CD8-positive, alpha-beta memory T cell (primary cell): ENCODE results near the gene ANO2. TPM values are rescaled to one million over a fixed set of nuclear protein-coding genes. Genes with fewer than 3 reads are reported as not detected.
A peak's percentile ranks its signal among the peaks of the same experiment; 100 is the strongest.

Experiments
- CTCF ChIA-PET: fragments of 350-600 bp; sonication (Branson Sonifier 250); formaldehyde crosslinking; loops from one replicate; lab custom pipeline; 2021; ENCODE audit warnings: antibody characterized with exemption; lab: Charles Lee
- POLR2A ChIA-PET: fragments of 350-600 bp; sonication (Branson Sonifier 250); formaldehyde crosslinking; loops from one replicate; lab custom pipeline; 2021; ENCODE audit warnings: antibody characterized with exemption; lab: Charles Lee
- DNase-seq, 5 donors: peaks; one replicate each; pipeline versions ENCODE4 v3.0.0 to v3.0.0-alpha.2; 2020 to 2022; ENCODE audit warnings: mixed read lengths in 1 of 5
- H3K27ac ChIP-seq: one replicate; pipeline ENCODE4 v1.7.0; 2013; ENCODE audit warnings: low read depth, mild to moderate bottlenecking, low read length, moderate library complexity
- H3K27me3 ChIP-seq: 2 replicates; pipeline ENCODE4 v1.7.0; 2013; ENCODE audit warnings: low read length, mild to moderate bottlenecking; ENCODE audit not compliant: insufficient read depth, poor library complexity, severe bottlenecking
- H3K36me3 ChIP-seq: 2 replicates; pipeline ENCODE4 v1.7.0; 2013; ENCODE audit warnings: mild to moderate bottlenecking, low read length, moderate library complexity; ENCODE audit not compliant: insufficient read depth
- H3K4me1 ChIP-seq: 2 replicates; pipeline ENCODE4 v1.7.0; 2013; ENCODE audit warnings: mild to moderate bottlenecking, low read length, moderate library complexity; ENCODE audit not compliant: insufficient read depth
- H3K4me3 ChIP-seq: 2 replicates; pipeline ENCODE4 v1.7.0; 2013; ENCODE audit warnings: mild to moderate bottlenecking, low read length
- H3K9me3 ChIP-seq: 2 replicates; pipeline ENCODE4 v1.7.0; 2013; ENCODE audit warnings: mild to moderate bottlenecking, low read length
- H3K27ac Mint-ChIP-seq, 8 donors: one replicate each; pipeline ENCODE4 v1.8.0; 2020 to 2021; ENCODE audit warnings: mixed read lengths in 8 of 8, mild to moderate bottlenecking in 6 of 8, inconsistent platforms in 3 of 8, moderate library complexity in 3 of 8
- H3K27me3 Mint-ChIP-seq, 2 donors: one replicate each; pipeline ENCODE4 v1.8.0; 2020 to 2021; ENCODE audit warnings: mixed read lengths in 2 of 2, mild to moderate bottlenecking in 1 of 2, moderate library complexity in 1 of 2
- H3K36me3 Mint-ChIP-seq, 3 donors: one replicate each; pipeline ENCODE4 v1.8.0; 2020 to 2021; ENCODE audit warnings: mixed read lengths in 3 of 3, inconsistent platforms in 1 of 3, mild to moderate bottlenecking in 1 of 3
- H3K4me1 Mint-ChIP-seq, 3 donors: one replicate each; pipeline ENCODE4 v1.8.0; 2020 to 2021; ENCODE audit warnings: mixed read lengths in 3 of 3, inconsistent platforms in 1 of 3, mild to moderate bottlenecking in 1 of 3
- H3K4me3 Mint-ChIP-seq, 7 donors: one replicate each; pipeline ENCODE4 v1.8.0; 2020 to 2021; ENCODE audit warnings: mixed read lengths in 7 of 7, mild to moderate bottlenecking in 6 of 7, moderate library complexity in 4 of 7, inconsistent platforms in 2 of 7
- H3K9me3 Mint-ChIP-seq, 5 donors: one replicate each; pipeline ENCODE4 v1.8.0; 2020 to 2022; ENCODE audit warnings: mixed read lengths in 5 of 5, mild to moderate bottlenecking in 3 of 5, moderate library complexity in 2 of 5, inconsistent platforms in 1 of 5
- polyA plus RNA-seq: library from polyadenylated mRNA; unstranded; fragments of 300-500 nt; fragmentation: Illumina TruSeq; gene quantifications from one replicate; pipeline ENCODE4 v1.2.3, GENCODE V29; 2021
- total RNA-seq, 2 experiments: library from RNA; stranded (reverse); gene quantifications; one replicate each; pipeline ENCODE4 v1.2.3, GENCODE V29; 2021

Gene ANO2
- total and polyA plus RNA-seq, 3 experiments from 2014 or later = not detected

DNA sequence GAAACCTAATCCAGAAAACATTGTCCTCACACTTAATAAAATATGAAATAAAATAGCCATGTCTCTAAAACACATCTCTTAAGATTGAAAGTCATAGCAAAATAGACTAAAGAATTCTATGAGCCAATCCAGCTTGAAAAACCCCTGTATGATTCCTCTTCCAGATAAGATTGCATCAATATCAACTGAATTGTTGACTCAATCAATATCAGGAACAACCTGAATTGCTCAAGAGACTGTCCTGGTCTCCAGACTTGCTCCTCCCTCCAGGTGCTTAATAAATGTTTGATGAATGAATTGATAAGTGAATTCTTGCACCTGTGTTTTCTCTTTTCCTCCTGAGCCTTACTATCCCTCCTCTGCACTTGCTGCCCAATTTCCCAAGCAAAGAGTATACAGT is 351.1 kb downstream of the ANO2 start:
- POLR2A ChIA-PET = no interaction called here

GRCh38 chr12:5593086-5593485 is 352.0 kb downstream of the ANO2 start:
- no peaks in the 10 kb centered on the region for H3K36me3 Mint-ChIP-seq
- no peak overlapping the region for H3K4me3 Mint-ChIP-seq
- Histone ChIP-seq H3K9me3 (no peaks in the 10 kb centered on the region), H3K36me3 (no peaks in the 10 kb centered on the region), H3K27me3 (no peaks in the 10 kb centered on the region), H3K4me1 (no peaks in the 10 kb centered on the region), H3K4me3 (no peak overlapping the region), H3K27ac (no peak overlapping the region)
- peaks cover 0 to 9% of the 10 kb centered on the region in 2 donors for H3K27me3 Mint-ChIP-seq
- no peak for DNase-seq
- H3K4me1 Mint-ChIP-seq = no peaks in the 10 kb centered on the region
- peaks cover 0 to 4% (median 0%) of the 10 kb centered on the region in 5 donors for H3K9me3 Mint-ChIP-seq
- ChIA-PET POLR2A (no interaction called here), CTCF (no interaction called here)
- no peak overlapping the region for H3K27ac Mint-ChIP-seq

More for the DNA sequence above, 351.1 kb downstream of the ANO2 start:
- Mint-ChIP-seq H3K4me1 (no peaks in the 10 kb centered on the region), H3K9me3 (peaks cover 0 to 4% (median 0%) of the 10 kb centered on the region in 5 donors), H3K36me3 (no peaks in the 10 kb centered on the region), H3K4me3 (no peak overlapping the region), H3K27ac (no peak overlapping the region), H3K27me3 (peaks cover 5 to 9% of the 10 kb centered on the region in 2 donors)
- Histone ChIP-seq H3K27ac (no peak overlapping the region), H3K27me3 (no peaks in the 10 kb centered on the region), H3K4me3 (no peak overlapping the region), H3K36me3 (no peaks in the 10 kb centered on the region), H3K9me3 (no peaks in the 10 kb centered on the region), H3K4me1 (no peaks in the 10 kb centered on the region)
- CTCF ChIA-PET = no interaction called here
- no peak for DNase-seq

DNA sequence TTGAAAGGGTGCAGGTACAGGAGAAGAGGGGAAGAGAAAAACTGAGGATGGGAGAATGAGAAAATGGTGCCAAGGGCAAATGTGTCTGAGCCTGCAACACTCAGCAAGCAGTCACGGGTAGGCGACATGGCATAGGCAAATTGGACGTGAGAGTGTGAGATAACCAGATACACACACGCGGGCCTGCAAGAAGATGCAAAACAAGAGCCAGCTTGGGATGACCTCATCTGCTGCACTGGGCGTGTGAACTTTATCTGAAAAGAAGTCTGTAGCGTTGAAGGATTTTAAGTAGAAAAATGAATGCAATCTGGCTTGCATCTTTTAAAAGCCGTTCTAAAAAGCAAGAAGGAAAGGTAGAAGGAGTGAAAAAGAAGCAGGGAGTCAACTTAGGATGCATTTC is 352.7 kb downstream of the ANO2 start:
- ChIA-PET POLR2A (no interaction called here), CTCF (no interaction called here)
- Histone ChIP-seq H3K4me3 (no peak overlapping the region), H3K36me3 (no peaks in the 10 kb centered on the region), H3K27me3 (no peaks in the 10 kb centered on the region), H3K27ac (no peak overlapping the region), H3K9me3 (no peaks in the 10 kb centered on the region), H3K4me1 (no peaks in the 10 kb centered on the region)
- H3K27me3 Mint-ChIP-seq = peaks cover 0 to 9% of the 10 kb centered on the region in 2 donors
- no peaks in the 10 kb centered on the region for H3K4me1 Mint-ChIP-seq
- no peaks in the 10 kb centered on the region for H3K36me3 Mint-ChIP-seq
- peaks cover 0 to 6% (median 0%) of the 10 kb centered on the region in 5 donors for H3K9me3 Mint-ChIP-seq
- no peak overlapping the region for H3K4me3 Mint-ChIP-seq
- no peak overlapping the region for H3K27ac Mint-ChIP-seq
- no peak for DNase-seq

DNA sequence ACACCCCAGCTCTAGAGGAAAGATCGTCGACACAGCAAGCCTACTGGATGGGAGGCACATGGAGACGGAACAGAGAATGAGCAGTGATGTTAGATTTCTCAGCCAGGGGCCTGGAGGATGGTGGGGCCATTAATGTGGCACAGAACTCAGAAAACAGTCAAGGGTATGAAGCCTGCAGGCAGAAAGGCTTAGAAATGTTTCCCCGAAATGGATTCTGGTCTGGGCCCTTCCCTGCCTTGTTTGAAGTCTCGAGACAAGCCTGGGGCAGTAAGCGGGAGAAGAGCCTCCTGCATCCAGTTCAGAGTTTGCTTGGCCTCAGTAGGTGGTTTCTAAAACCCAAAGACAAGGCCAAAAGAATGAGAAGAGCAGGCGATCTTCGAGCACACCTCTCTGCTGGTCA is 354.7 kb downstream of the ANO2 start:
- H3K4me3 Mint-ChIP-seq = no peak overlapping the region
- H3K9me3 ChIP-seq = no peaks in the 10 kb centered on the region
- no peaks in the 10 kb centered on the region for H3K36me3 ChIP-seq
- H3K27me3 ChIP-seq = no peaks in the 10 kb centered on the region
- no peaks in the 10 kb centered on the region for H3K36me3 Mint-ChIP-seq
- ChIA-PET CTCF (no interaction called here), POLR2A (no interaction called here)
- H3K27ac Mint-ChIP-seq = no peak overlapping the region
- H3K27ac ChIP-seq = no peak overlapping the region
- H3K4me1 ChIP-seq = no peaks in the 10 kb centered on the region
- H3K9me3 Mint-ChIP-seq = peaks cover 0 to 2% (median 0%) of the 10 kb centered on the region in 5 donors
- no peak overlapping the region for H3K4me3 ChIP-seq
- DNase-seq = no peak
- no peaks in the 10 kb centered on the region for H3K4me1 Mint-ChIP-seq
- H3K27me3 Mint-ChIP-seq = peaks cover 0 to 6% of the 10 kb centered on the region in 2 donors

DNA sequence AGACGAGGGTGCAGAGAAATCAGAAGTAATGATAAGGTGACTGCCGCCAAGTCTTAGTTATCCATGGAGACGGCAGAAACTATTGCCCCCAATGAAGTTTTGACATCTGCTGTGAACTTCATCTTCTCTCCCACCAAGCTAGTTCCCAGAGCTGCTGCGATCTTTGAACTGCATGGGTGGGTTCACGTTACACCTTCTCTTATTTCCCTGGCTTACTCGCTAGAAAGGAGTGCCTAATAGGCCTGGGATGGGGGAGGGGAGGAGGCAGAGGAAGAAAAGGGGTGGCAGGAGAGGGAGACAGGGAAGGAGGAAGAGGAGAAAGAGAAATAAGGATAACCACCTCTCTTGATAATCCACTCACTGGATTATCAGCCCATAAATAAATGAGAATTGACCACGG is 356.0 kb downstream of the ANO2 start:
- no peaks in the 10 kb centered on the region for H3K4me1 Mint-ChIP-seq
- POLR2A ChIA-PET = no interaction called here
- H3K27me3 Mint-ChIP-seq = peaks cover 0 to 1% of the 10 kb centered on the region in 2 donors
- Histone ChIP-seq H3K9me3 (no peaks in the 10 kb centered on the region), H3K27ac (no peak overlapping the region), H3K27me3 (no peaks in the 10 kb centered on the region), H3K36me3 (no peaks in the 10 kb centered on the region), H3K4me1 (no peaks in the 10 kb centered on the region), H3K4me3 (no peak overlapping the region)
- H3K4me3 Mint-ChIP-seq = no peak overlapping the region
- DNase-seq = no peak
- peaks cover 0 to 2% (median 0%) of the 10 kb centered on the region in 5 donors for H3K9me3 Mint-ChIP-seq
- H3K36me3 Mint-ChIP-seq = no peaks in the 10 kb centered on the region
- CTCF ChIA-PET = no interaction called here
- no peak overlapping the region for H3K27ac Mint-ChIP-seq

DNA sequence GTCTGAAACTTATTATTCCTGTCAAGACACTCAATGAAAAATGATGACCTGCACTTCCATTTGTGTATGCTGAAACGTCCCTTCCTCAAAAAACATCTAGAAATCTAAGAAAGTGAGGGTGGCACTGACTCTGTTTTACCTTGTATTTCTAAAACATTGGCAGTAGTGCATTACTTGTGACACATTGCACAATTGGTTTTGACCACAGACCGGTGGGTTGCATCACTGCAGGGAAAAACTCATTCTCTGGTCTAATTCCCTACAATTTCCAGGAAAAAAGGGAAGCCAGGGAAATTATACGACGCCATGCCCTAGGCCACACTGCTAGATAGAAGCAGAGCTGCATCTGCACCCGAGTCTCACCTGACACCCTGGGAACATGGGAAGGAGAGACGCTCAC is 356.5 kb downstream of the ANO2 start:
- no peaks in the 10 kb centered on the region for H3K9me3 ChIP-seq
- ChIA-PET CTCF (no interaction called here), POLR2A (no interaction called here)
- Mint-ChIP-seq H3K36me3 (no peaks in the 10 kb centered on the region), H3K4me3 (no peak overlapping the region), H3K27ac (no peak overlapping the region), H3K27me3 (peaks cover 0 to 1% of the 10 kb centered on the region in 2 donors), H3K4me1 (no peaks in the 10 kb centered on the region), H3K9me3 (peaks cover 0 to 2% (median 0%) of the 10 kb centered on the region in 5 donors)
- no peak overlapping the region for H3K27ac ChIP-seq
- DNase-seq = no peak
- H3K36me3 ChIP-seq = no peaks in the 10 kb centered on the region
- H3K4me1 ChIP-seq = no peaks in the 10 kb centered on the region
- no peak overlapping the region for H3K4me3 ChIP-seq
- H3K27me3 ChIP-seq = no peaks in the 10 kb centered on the region

DNA sequence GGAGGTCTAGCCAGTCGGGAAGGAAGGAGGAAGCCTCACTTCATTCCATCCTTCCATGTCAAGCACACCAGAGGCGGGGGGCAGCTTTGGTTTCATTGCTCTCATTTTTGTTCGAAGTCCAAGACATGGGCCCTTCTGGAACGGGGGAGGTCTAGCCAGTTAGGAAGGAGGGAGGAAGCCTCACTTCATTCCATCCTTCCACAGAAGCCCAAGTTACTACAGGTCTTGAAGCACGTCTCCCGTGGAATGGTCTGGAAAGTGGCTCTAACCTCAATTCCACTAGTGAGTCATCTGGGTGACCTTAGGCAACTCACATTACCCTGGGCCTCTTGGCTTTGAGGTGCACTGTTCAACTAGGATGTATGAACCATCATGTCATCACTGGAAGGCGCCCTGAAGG is 356.9 kb downstream of the ANO2 start:
- no peak overlapping the region for H3K27ac ChIP-seq
- no peaks in the 10 kb centered on the region for H3K36me3 Mint-ChIP-seq
- H3K36me3 ChIP-seq = no peaks in the 10 kb centered on the region
- no peaks in the 10 kb centered on the region for H3K9me3 ChIP-seq
- CTCF ChIA-PET = no interaction called here
- POLR2A ChIA-PET = no interaction called here
- no peak overlapping the region for H3K27ac Mint-ChIP-seq
- H3K27me3 Mint-ChIP-seq = peaks cover 0 to 1% of the 10 kb centered on the region in 2 donors
- DNase-seq = no peak
- H3K4me1 ChIP-seq = no peaks in the 10 kb centered on the region
- H3K9me3 Mint-ChIP-seq = peaks cover 0 to 2% (median 0%) of the 10 kb centered on the region in 5 donors
- no peak overlapping the region for H3K4me3 ChIP-seq
- no peaks in the 10 kb centered on the region for H3K4me1 Mint-ChIP-seq
- no peaks in the 10 kb centered on the region for H3K27me3 ChIP-seq
- H3K4me3 Mint-ChIP-seq = no peak overlapping the region

GRCh38 chr12:5587711-5588121 is 357.3 kb downstream of the ANO2 start:
- no peak for DNase-seq
- Histone ChIP-seq H3K27ac (no peak overlapping the region), H3K9me3 (no peaks in the 10 kb centered on the region), H3K36me3 (no peaks in the 10 kb centered on the region), H3K4me3 (no peak overlapping the region), H3K27me3 (no peaks in the 10 kb centered on the region), H3K4me1 (no peaks in the 10 kb centered on the region)
- H3K27me3 Mint-ChIP-seq = peaks cover 0 to 1% of the 10 kb centered on the region in 2 donors
- no peaks in the 10 kb centered on the region for H3K4me1 Mint-ChIP-seq
- POLR2A ChIA-PET = no interaction called here
- H3K36me3 Mint-ChIP-seq = no peaks in the 10 kb centered on the region
- H3K4me3 Mint-ChIP-seq = no peak overlapping the region
- H3K9me3 Mint-ChIP-seq = peaks cover 0 to 2% (median 0%) of the 10 kb centered on the region in 5 donors
- H3K27ac Mint-ChIP-seq = no peak overlapping the region
- CTCF ChIA-PET = no interaction called here

GRCh38 chr12:5586201-5586600 is 358.9 kb downstream of the ANO2 start:
- ChIA-PET POLR2A (no interaction called here), CTCF (no interaction called here)
- Histone ChIP-seq H3K4me3 (no peak overlapping the region), H3K4me1 (no peaks in the 10 kb centered on the region), H3K36me3 (no peaks in the 10 kb centered on the region), H3K9me3 (no peaks in the 10 kb centered on the region), H3K27me3 (no peaks in the 10 kb centered on the region), H3K27ac (no peak overlapping the region)
- DNase-seq = no peak
- Mint-ChIP-seq H3K9me3 (peaks cover 0 to 2% (median 0%) of the 10 kb centered on the region in 5 donors), H3K27ac (peak overlapping the region in 1 of 8 donors; percentile 35), H3K36me3 (no peaks in the 10 kb centered on the region), H3K27me3 (peaks cover 1 to 2% of the 10 kb centered on the region in 2 donors), H3K4me1 (no peaks in the 10 kb centered on the region), H3K4me3 (no peak overlapping the region)
